Amygdala (tissue), 56 donors: ENCODE data around the gene TRA2A.

Experiments
- DNase-seq, 56 donors: peaks; one replicate each; lab custom pipeline; 2025; lab: John Stamatoyannopoulos, UW

TRA2A gene

GRCh38 chr7:23471106-23471859 is 60.5 kb downstream of the TRA2A start:
- no peak for DNase-seq

DNA sequence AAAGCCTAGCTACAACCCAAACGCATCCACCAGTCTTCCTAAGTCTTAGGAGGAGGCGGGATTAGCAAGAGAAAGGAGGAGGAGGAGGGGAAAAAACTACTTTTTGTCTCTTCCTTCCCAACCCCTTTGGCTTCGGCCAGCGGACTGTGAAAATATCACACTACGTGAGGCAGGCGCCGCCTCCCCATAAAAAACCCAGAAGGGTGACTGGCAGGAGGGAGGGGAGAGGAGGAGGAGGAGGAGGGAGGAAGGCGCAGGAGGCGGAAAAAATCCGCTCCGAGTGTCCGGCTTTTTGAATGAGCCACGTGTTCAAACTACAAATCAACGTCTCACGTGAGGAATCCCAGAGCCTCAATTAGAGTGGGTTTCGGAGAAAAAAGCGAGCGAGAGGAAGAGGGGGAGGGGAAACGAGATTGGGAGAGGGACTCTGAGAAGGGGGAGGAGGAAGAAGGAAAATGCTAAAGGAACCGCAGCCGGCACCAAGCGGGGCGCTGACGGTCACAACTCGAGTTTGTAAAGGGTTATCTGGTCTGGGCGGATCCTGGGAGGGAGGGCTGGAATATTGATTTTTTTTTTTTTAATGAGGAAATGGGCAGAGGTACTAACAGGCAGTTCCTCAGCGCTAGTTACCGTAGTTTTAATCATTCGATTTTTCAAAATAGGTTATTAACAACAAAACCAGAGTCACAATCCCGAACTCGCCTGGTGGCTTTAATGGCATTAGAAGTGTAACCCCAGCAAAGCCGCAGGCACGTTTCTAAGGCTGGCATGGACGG is 61.3 kb downstream of the TRA2A start, which contains the start of gene IGF2BP3:
Gene IGF2BP3 (minus strand): TSS at position 162 of the 776 bp plus-strand sequence. CDS start 381 bp downstream, outside the sequence.
- no peak for DNase-seq

GRCh38 chr7:23469961-23470250 is 61.9 kb downstream of the TRA2A start:
- no peak for DNase-seq

GRCh38 chr7:23469150-23469960 is 62.4 kb downstream of the TRA2A start:
- DNase-seq, result no peak

DNA sequence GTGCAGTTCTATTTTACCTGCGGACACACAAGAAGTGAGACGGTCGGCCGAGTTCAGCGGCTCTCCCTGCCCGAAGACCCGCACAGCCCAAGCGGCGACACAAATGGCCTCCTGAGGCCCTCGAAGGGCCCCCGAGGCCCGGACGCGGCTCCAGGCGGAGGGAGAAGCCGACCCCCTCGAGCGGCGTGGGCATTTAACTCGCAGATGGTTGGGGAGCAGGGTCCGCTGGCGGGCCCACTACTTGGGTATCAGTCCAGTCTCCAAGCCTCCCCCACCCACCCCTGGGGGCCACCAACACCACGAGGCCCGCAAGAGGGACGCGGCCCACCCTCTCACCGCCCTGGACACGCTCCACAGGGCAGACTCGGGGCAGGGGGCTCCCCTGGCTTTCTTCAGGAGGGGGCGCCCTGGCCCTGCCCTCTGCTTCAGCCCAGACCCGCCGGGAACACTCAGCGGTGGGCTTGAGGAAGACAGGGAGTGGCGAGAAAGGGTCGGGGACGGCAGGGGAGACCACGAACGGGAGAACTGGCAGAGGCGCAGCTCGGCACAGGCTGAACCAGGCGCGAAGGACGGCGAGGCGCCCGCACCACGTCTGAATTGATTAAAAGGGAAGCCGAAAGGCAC is 63.1 kb downstream of the TRA2A start:
- DNase-seq, result no peak

- no peak for DNase-seq
These were observed 63.8 kb downstream of the TRA2A start for GRCh38 chr7:23467806-23468525.

DNA sequence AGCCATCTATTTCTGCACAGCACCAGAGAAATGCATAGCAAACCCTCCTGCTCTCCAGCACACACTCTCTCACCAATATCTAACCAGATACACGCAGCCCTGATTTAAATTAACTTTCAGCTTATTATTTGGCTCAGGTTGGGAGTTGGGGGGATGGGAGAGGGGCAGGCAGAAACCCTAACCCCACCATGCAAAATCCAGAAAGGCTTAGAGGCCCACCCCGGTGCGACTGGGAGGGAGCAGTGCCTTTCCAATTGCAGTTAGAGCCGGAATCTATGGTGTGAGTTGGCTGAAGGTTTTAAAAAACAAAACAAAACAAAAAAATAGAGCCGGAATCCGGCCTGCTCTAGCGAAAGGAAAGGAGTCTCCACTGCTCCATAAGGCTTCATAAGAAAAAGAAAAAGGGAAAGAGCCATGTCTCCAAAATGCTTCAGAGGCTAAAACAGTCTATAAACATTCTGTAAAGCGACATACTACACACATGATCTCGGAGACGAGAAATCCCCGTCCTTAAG is 64.4 kb downstream of the TRA2A start:
- DNase-seq, result no peak

- peak in 6 of 56 donors; percentile 7 to 33 (median 15) for DNase-seq
These were observed 68.9 kb downstream of the TRA2A start for GRCh38 chr7:23462846-23463245.

DNA sequence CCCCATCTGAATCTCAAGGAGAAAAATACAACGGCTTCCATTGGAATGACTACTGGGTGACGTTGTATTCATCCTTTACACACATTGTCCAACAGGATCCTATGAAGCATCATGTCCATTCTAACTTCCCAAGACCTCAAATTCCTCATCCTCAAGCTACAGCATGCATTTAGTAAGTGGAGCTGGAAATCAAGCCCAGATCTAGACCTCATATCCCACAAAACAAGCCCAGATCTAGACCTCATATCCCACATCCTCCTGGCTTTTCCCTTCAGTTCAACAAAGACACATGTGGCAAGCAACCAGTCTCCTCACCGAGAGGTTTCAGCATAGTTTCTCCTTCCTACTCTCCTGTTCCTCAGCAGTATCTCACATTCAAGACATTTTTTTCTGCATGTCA is 73.7 kb downstream of the TRA2A start:
- DNase-seq, result no peak

DNA sequence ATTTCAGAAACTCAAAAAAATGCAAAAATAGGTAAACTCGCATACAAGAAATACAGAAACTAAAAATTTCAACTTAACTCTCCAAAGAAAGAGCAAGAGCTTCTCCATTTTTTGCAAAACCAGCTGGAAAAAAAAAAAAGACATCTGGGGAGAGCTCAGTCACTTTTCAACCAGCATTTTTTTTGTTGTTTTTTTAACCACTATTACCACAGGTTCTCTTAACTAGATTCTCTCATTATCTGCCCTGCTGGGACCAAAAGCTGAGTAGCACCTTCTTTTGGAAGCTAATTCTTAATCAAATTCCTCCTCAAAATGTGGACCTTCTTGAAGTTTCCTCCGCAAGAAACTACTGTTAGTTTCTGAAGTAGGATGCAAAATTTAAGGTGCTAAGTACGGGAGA is 75.7 kb downstream of the TRA2A start:
- DNase-seq, result no peak

- no peak for DNase-seq
These were observed 76.8 kb downstream of the TRA2A start for GRCh38 chr7:23454881-23455526.
